MM.1S (cell line): ENCODE data around the gene LEP.

Source experiments
- DNase-seq: peaks from one replicate; pipeline ENCODE4 v3.0.0-alpha.2; 2015
- H2AFZ ChIP-seq: fragments of 300-600 bp; sonication (generic); 2 replicates; pipeline ENCODE4 v1.6.0; 2016; ENCODE audit warnings: antibody characterized with exemption, low read length
- H3F3A ChIP-seq: fragments of 300-600 bp; sonication (generic); 2 replicates; pipeline ENCODE4 v1.6.1; 2016; ENCODE audit warnings: mild to moderate bottlenecking, antibody characterized with exemption, low read length, moderate library complexity, mixed read lengths; ENCODE audit not compliant: insufficient read depth
- H3K27ac ChIP-seq: fragments of 300-600 bp; sonication (generic); 2 replicates; pipeline ENCODE4 v1.5.1; 2016; ENCODE audit warnings: mild to moderate bottlenecking, low read length
- H3K27me3 ChIP-seq: fragments of 300-600 bp; sonication (generic); replicated peaks from 2 replicates; pipeline ENCODE4 v1.6.0; 2016; ENCODE audit warnings: low read length; ENCODE audit not compliant: insufficient read depth
- H3K36me3 ChIP-seq: fragments of 300-600 bp; sonication (generic); replicated peaks from 2 replicates; pipeline ENCODE4 v1.6.1; 2016; ENCODE audit warnings: mild to moderate bottlenecking, low read length, mixed read lengths; ENCODE audit not compliant: insufficient read depth
- H3K4me1 ChIP-seq: fragments of 300-600 bp; sonication (generic); 2 replicates; pipeline ENCODE4 v1.6.1; 2016; ENCODE audit warnings: low read length, mixed read lengths
- H3K4me2 ChIP-seq: fragments of 300-600 bp; sonication (generic); 2 replicates; pipeline ENCODE4 v1.6.0; 2016; ENCODE audit warnings: low read depth, low read length
- H3K4me3 ChIP-seq: fragments of 300-600 bp; sonication (generic); 2 replicates; pipeline ENCODE4 v1.5.1; 2016; ENCODE audit warnings: low read length, mixed read lengths
- H3K79me2 ChIP-seq: fragments of 300-600 bp; sonication (generic); 2 replicates; pipeline ENCODE4 v1.6.1; 2016; ENCODE audit warnings: mixed run types, low read length, mixed read lengths
- H3K9ac ChIP-seq: fragments of 300-600 bp; sonication (generic); 2 replicates; pipeline ENCODE4 v1.6.1; 2016; ENCODE audit warnings: low read length, mixed read lengths
- H3K9me2 ChIP-seq: fragments of 300-600 bp; sonication (generic); replicated peaks from 2 replicates; pipeline ENCODE4 v1.6.1; 2016; ENCODE audit warnings: mild to moderate bottlenecking, low read length, mixed read lengths; ENCODE audit not compliant: insufficient read depth
- H3K9me3 ChIP-seq: fragments of 300-600 bp; sonication (generic); replicated peaks from 2 replicates; pipeline ENCODE4 v1.6.1; 2016; ENCODE audit warnings: mild to moderate bottlenecking, low read length, mixed read lengths; ENCODE audit not compliant: insufficient read depth
- H4K20me1 ChIP-seq: fragments of 300-600 bp; sonication (generic); 2 replicates; pipeline ENCODE4 v1.6.1; 2016; ENCODE audit warnings: mild to moderate bottlenecking, low read length, moderate library complexity, mixed read lengths; ENCODE audit not compliant: insufficient read depth
- CTCF ChIP-seq: fragments of 300-600 bp; sonication (generic); IDR thresholded peaks from 2 replicates; pipeline ENCODE4 v1.5.1; 2016; ENCODE audit warnings: antibody characterized with exemption, low read length, mixed read lengths
- EZH2 ChIP-seq: fragments of 300-600 bp; sonication (generic); optimal IDR thresholded peaks from 2 replicates; pipeline ENCODE3; 2017; ENCODE audit warnings: low read depth, mild to moderate bottlenecking, antibody characterized with exemption, low read length, mixed read lengths
- EZH2phosphoT487 ChIP-seq: fragments of 300-600 bp; sonication (generic); IDR thresholded peaks from 2 replicates; pipeline ENCODE4 v1.6.1; 2018; ENCODE audit warnings: antibody characterized with exemption, low read length

Gene LEP

DNA sequence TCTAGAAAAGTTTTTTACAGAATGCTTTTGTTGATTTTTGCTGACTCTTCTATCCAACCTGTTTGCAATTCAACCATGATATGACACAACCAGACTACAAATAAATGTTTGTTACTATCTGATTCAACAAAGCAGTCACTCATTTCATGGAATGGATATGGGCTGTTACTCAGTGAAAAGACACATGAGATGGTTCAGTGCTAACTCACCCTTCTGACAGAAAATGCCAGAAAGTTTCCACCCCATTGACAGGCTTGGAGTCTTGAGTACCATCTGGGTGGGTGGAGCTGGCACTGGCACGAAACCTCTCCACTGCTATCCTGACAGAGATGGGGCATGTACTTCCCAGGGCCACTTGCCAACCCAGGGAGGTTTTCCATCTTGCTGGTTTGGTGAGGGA is 63.1 kb downstream of the LEP start:
- no peaks in the 10 kb centered on the region for H3F3A ChIP-seq
- H3K79me2 ChIP-seq: no peaks in the 10 kb centered on the region
- H3K27me3 ChIP-seq: no peaks in the 10 kb centered on the region
- no peak overlapping the region for H2AFZ ChIP-seq
- no peaks in the 10 kb centered on the region for H3K9me2 ChIP-seq
- no peak for DNase-seq
- no peaks in the 10 kb centered on the region for H4K20me1 ChIP-seq
- TF ChIP-seq EZH2phosphoT487 (no peak), EZH2 (no peak), CTCF (no peak)
- H3K4me3 ChIP-seq: no peak overlapping the region
- H3K9me3 ChIP-seq: no peaks in the 10 kb centered on the region
- H3K9ac ChIP-seq: no peak overlapping the region
- H3K36me3 ChIP-seq: no peaks in the 10 kb centered on the region
- no peak overlapping the region for H3K4me2 ChIP-seq
- no peaks in the 10 kb centered on the region for H3K4me1 ChIP-seq
- no peak overlapping the region for H3K27ac ChIP-seq

GRCh38 chr7:128307061-128307460 is 66.0 kb downstream of the LEP start:
- no peak overlapping the region for H3K9ac ChIP-seq
- H3K27ac ChIP-seq: no peak overlapping the region
- no peak for DNase-seq
- H3K4me3 ChIP-seq: no peak overlapping the region
- no peak overlapping the region for H2AFZ ChIP-seq
- no peaks in the 10 kb centered on the region for H3K27me3 ChIP-seq
- TF ChIP-seq EZH2phosphoT487 (no peak), CTCF (no peak), EZH2 (no peak)
- no peaks in the 10 kb centered on the region for H3K79me2 ChIP-seq
- no peaks in the 10 kb centered on the region for H3K9me2 ChIP-seq
- H3K36me3 ChIP-seq: peaks cover 5% of the 10 kb centered on the region; the same call in 1 of the 2 replicates
- H3K9me3 ChIP-seq: no peaks in the 10 kb centered on the region
- no peaks in the 10 kb centered on the region for H3F3A ChIP-seq
- no peaks in the 10 kb centered on the region for H4K20me1 ChIP-seq
- no peaks in the 10 kb centered on the region for H3K4me1 ChIP-seq
- no peak overlapping the region for H3K4me2 ChIP-seq
